OCI-LY7 (cell line): ENCODE results near the gene DENND5B.

ENCODE experiments used
- CTCF ChIP-seq: fragments of 200-600 bp; sonication (generic); conservative IDR thresholded peaks from 2 replicates; pipeline ENCODE4 v1.5.1; 2014; ENCODE audit warnings: mild to moderate bottlenecking, antibody characterized with exemption, low read length, moderate library complexity, mixed read lengths
- EZH2phosphoT487 ChIP-seq: fragments of 200-600 bp; sonication (generic); IDR thresholded peaks from 2 replicates; pipeline ENCODE4 v1.6.1; 2018; ENCODE audit warnings: low read depth, borderline replicate concordance, mild to moderate bottlenecking, mixed run types, antibody characterized with exemption, low read length, moderate library complexity, mixed read lengths

- TF ChIP-seq CTCF (no peak), EZH2phosphoT487 (no peak)
Measured at GRCh38 chr12:31363831-31364230, 227.1 kb downstream of the DENND5B start.
